HepG2 (cell line): ENCODE measurements around the gene HINFP. TPM values are rescaled to one million over a fixed set of nuclear protein-coding genes. Genes with fewer than 3 reads are reported as not detected.

ENCODE experiments used
- AGO1 ChIP-seq: fragments of 200-400 bp; formaldehyde crosslinking; IDR thresholded peaks from 2 replicates; pipeline ENCODE4 v1.6.1; 2017; ENCODE audit warnings: mild to moderate bottlenecking, low read depth, low read length, moderate library complexity; ENCODE audit not compliant: poor library complexity, severe bottlenecking
- DBP ChIP-seq: sonication (generic); formaldehyde crosslinking; IDR thresholded peaks from 2 replicates; pipeline ENCODE4 v1.4.0; 2020; ENCODE audit warnings: missing genetic modification reagents; ENCODE audit errors: not compliant biosample characterization
- DR1 ChIP-seq: sonication (generic); formaldehyde crosslinking; IDR thresholded peaks from 2 replicates; pipeline ENCODE4 v1.8.0; 2021; ENCODE audit warnings: mild to moderate bottlenecking, missing genetic modification reagents, inconsistent platforms
- EHMT2 ChIP-seq: fragments of 200-600 bp; sonication (generic); IDR thresholded peaks from 2 replicates; pipeline ENCODE4 v1.7.0; 2017; ENCODE audit warnings: antibody characterized with exemption, low read depth, low read length, borderline replicate concordance
- HNRNPUL1 ChIP-seq: fragments of 200-400 bp; formaldehyde crosslinking; IDR thresholded peaks from 2 replicates; pipeline ENCODE4 v1.6.1; 2017; ENCODE audit warnings: low read depth, mild to moderate bottlenecking, low read length, moderate library complexity
- MAFG ChIP-seq: sonication (generic); formaldehyde crosslinking; IDR thresholded peaks from 2 replicates; pipeline ENCODE4 v1.5.1; 2020; ENCODE audit warnings: mild to moderate bottlenecking, missing genetic modification reagents
- MTF1 ChIP-seq: sonication (generic); formaldehyde crosslinking; IDR thresholded peaks from 2 replicates; pipeline ENCODE4 v1.5.0; 2020; ENCODE audit warnings: missing genetic modification reagents
- NCOA1 ChIP-seq: sonication (generic); formaldehyde crosslinking; IDR thresholded peaks from 2 replicates; pipeline ENCODE4 v1.9.0; 2021; ENCODE audit warnings: missing genetic modification reagents
- NCOA2 ChIP-seq: sonication (generic); formaldehyde crosslinking; IDR thresholded peaks from 2 replicates; pipeline ENCODE4 v1.8.0; 2022; ENCODE audit warnings: inconsistent platforms
- NCOA5 ChIP-seq: sonication (generic); formaldehyde crosslinking; IDR thresholded peaks from 2 replicates; pipeline ENCODE4 v1.4.0; 2020; ENCODE audit warnings: missing genetic modification reagents
- NFE2L1 ChIP-seq: sonication (generic); formaldehyde crosslinking; IDR thresholded peaks from 2 replicates; pipeline ENCODE4 v1.4.0; 2020; ENCODE audit warnings: missing genetic modification reagents, mild to moderate bottlenecking, borderline replicate concordance
- PPARG ChIP-seq: conservative IDR thresholded peaks from 2 replicates; pipeline ENCODE4 v1.6.1; 2016; ENCODE audit warnings: missing biosample characterization, missing genetic modification reagents
- PRMT3 ChIP-seq: sonication (generic); formaldehyde crosslinking; IDR thresholded peaks from 2 replicates; pipeline ENCODE4 v1.8.1; 2022; ENCODE audit warnings: low read depth, mild to moderate bottlenecking, moderate library complexity, missing genetic modification reagents, borderline replicate concordance
- RARA ChIP-seq: IDR thresholded peaks from 2 replicates; pipeline ENCODE4 v1.6.1; 2016; ENCODE audit warnings: missing genetic modification reagents, missing compliant biosample characterization
- SAFB2 ChIP-seq: sonication (generic); formaldehyde crosslinking; IDR thresholded peaks from 2 replicates; pipeline ENCODE4 v1.5.1; 2020; ENCODE audit warnings: missing genetic modification reagents, low read depth, mild to moderate bottlenecking, borderline replicate concordance
- SYNCRIP ChIP-seq: fragments of 200-400 bp; formaldehyde crosslinking; IDR thresholded peaks from 2 replicates; pipeline ENCODE4 v1.6.1; 2018; ENCODE audit warnings: mild to moderate bottlenecking, low read depth, low read length; ENCODE audit not compliant: insufficient read depth
- TCF7 ChIP-seq: sonication (generic); IDR thresholded peaks from 2 replicates; pipeline ENCODE4 v1.6.1; 2016; ENCODE audit warnings: antibody characterized with exemption, low read depth
- ZBTB42 ChIP-seq: sonication (generic); formaldehyde crosslinking; IDR thresholded peaks from 2 replicates; pipeline ENCODE4 v1.5.0; 2020; ENCODE audit warnings: mild to moderate bottlenecking, missing genetic modification reagents
- ZNF121 ChIP-seq: sonication (generic); formaldehyde crosslinking; IDR thresholded peaks from 2 replicates; pipeline ENCODE4 v1.5.0; 2020; ENCODE audit warnings: mild to moderate bottlenecking, missing genetic modification reagents
- ZNF44 ChIP-seq: sonication (generic); formaldehyde crosslinking; IDR thresholded peaks from 2 replicates; pipeline ENCODE4 v1.5.1; 2020; ENCODE audit warnings: mild to moderate bottlenecking, missing genetic modification reagents
- ZNF543 ChIP-seq: sonication (generic); formaldehyde crosslinking; IDR thresholded peaks from 2 replicates; pipeline ENCODE4 v1.4.0; 2020; ENCODE audit warnings: mild to moderate bottlenecking, missing genetic modification reagents
- ZNF567 ChIP-seq: sonication (generic); formaldehyde crosslinking; IDR thresholded peaks from 2 replicates; pipeline ENCODE4 v1.8.1; 2023; ENCODE audit warnings: mild to moderate bottlenecking, missing genetic modification reagents, borderline replicate concordance
- ZNF572 ChIP-seq: sonication (generic); formaldehyde crosslinking; IDR thresholded peaks from 2 replicates; pipeline ENCODE4 v1.5.1; 2020; ENCODE audit warnings: mild to moderate bottlenecking, missing genetic modification reagents
- ZNF775 ChIP-seq: sonication (generic); formaldehyde crosslinking; IDR thresholded peaks from 2 replicates; pipeline ENCODE4 v1.4.0; 2020; ENCODE audit warnings: missing genetic modification reagents, mild to moderate bottlenecking, moderate library complexity, borderline replicate concordance
- ZNF780A ChIP-seq: sonication (generic); formaldehyde crosslinking; IDR thresholded peaks from 2 replicates; pipeline ENCODE4 v1.8.0; 2022; ENCODE audit warnings: mild to moderate bottlenecking, missing genetic modification reagents, moderate library complexity
- polyA plus RNA-seq, 8 experiments: library from polyadenylated mRNA; depleted of rRNA in 3 of 8; stranded (reverse) in 7 of 8; unstranded in 1 of 8; fragments of >200 nt; fragmentation: Illumina TruSeq in 4 of 8; extraction: Trizol in 4 of 8; gene quantifications; 2 replicates each; pipeline versions ENCODE4 v1.2.1 to v1.2.3, GENCODE V29; 2011 to 2016; ENCODE audit warnings: low read depth in 4 of 8, missing spikeins in 1 of 8, mixed read lengths in 1 of 8; ENCODE audit not compliant: insufficient read depth in 1 of 8
- total RNA-seq, 5 experiments: library from RNA; depleted of rRNA; stranded (reverse); fragments of >200 nt; fragmentation: Illumina TruSeq; extraction: Trizol; gene quantifications; 2 replicates each; pipeline ENCODE4 v1.2.3, GENCODE V29; 2016; ENCODE audit warnings: low read depth in 1 of 5
- TF ChIP-seq, protein P1 (sequence below): sonication (generic); formaldehyde crosslinking; IDR thresholded peaks from 2 replicates; pipeline ENCODE4 v1.4.0; 2020; ENCODE audit warnings: missing genetic modification reagents, borderline replicate concordance

HINFP gene
- total and polyA plus RNA-seq, 2 of the 13 experiments (the other 11 are each of a cell fraction or from before 2014, with no cell fraction given), result 15.1 to 21.4 TPM

- TF ChIP-seq SAFB2 (CRISPR knock-in tag) (0 out of 2 replicates have a peak, but pooled peaks have one; percentile 53), SYNCRIP (no peak), RARA (CRISPR knock-in tag) (peak; percentile 42), NFE2L1 (CRISPR knock-in tag) (no peak), ZNF121 (peak; percentile 52; the same call in 1 of the 2 replicates), DBP (CRISPR knock-in tag) (no peak), PRMT3 (CRISPR knock-in tag) (0 out of 2 replicates have a peak, but pooled peaks have one; percentile 10), ZNF543 (CRISPR knock-in tag) (no peak), ZNF775 (CRISPR knock-in tag) (no peak), ZNF780A (no peak), ZNF572 (CRISPR knock-in tag) (no peak), PPARG (peak; percentile 19; the same call in 1 of the 2 replicates), MTF1 (CRISPR knock-in tag) (no peak), HNRNPUL1 (no peak), DR1 (CRISPR knock-in tag) (no peak), ZNF44 (CRISPR knock-in tag) (no peak), EHMT2 (no peak), AGO1 (no peak), NCOA1 (CRISPR knock-in tag) (no peak), MAFG (no peak), NCOA5 (CRISPR knock-in tag) (peak; percentile 71; the same call in 1 of the 2 replicates), NCOA2 (peak; percentile 11; the same call in 1 of the 2 replicates), ZNF567 (no peak; the same call in 1 of the 2 replicates), TCF7 (no peak), ZBTB42 (CRISPR knock-in tag) (0 out of 2 replicates have a peak, but pooled peaks have one; percentile 78)
- TF ChIP-seq, protein P1, sequence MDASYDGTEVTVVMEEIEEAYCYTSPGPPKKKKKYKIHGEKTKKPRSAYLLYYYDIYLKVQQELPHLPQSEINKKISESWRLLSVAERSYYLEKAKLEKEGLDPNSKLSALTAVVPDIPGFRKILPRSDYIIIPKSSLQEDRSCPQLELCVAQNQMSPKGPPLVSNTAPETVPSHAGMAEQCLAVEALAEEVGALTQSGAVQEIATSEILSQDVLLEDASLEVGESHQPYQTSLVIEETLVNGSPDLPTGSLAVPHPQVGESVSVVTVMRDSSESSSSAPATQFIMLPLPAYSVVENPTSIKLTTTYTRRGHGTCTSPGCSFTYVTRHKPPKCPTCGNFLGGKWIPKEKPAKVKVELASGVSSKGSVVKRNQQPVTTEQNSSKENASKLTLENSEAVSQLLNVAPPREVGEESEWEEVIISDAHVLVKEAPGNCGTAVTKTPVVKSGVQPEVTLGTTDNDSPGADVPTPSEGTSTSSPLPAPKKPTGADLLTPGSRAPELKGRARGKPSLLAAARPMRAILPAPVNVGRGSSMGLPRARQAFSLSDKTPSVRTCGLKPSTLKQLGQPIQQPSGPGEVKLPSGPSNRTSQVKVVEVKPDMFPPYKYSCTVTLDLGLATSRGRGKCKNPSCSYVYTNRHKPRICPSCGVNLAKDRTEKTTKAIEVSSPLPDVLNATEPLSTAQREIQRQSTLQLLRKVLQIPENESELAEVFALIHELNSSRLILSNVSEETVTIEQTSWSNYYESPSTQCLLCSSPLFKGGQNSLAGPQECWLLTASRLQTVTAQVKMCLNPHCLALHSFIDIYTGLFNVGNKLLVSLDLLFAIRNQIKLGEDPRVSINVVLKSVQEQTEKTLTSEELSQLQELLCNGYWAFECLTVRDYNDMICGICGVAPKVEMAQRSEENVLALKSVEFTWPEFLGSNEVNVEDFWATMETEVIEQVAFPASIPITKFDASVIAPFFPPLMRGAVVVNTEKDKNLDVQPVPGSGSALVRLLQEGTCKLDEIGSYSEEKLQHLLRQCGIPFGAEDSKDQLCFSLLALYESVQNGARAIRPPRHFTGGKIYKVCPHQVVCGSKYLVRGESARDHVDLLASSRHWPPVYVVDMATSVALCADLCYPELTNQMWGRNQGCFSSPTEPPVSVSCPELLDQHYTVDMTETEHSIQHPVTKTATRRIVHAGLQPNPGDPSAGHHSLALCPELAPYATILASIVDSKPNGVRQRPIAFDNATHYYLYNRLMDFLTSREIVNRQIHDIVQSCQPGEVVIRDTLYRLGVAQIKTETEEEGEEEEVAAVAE (CRISPR knock-in tag), result no peak
Measured at GRCh38 chr11:119168471-119169281, 47.3 kb downstream of the HINFP start, which contains the start of gene NLRX1 (continued).
